GM19395 (cell line): ENCODE measurements around the gene PUS1.

Experiments used
- ATAC-seq: cut with Tn5 transposase; IDR thresholded peaks from one replicate; pipeline ENCODE4 v1.9.1; 2021; ENCODE audit warnings: mild to moderate bottlenecking, moderate library complexity; ENCODE audit not compliant: unreplicated experiment

PUS1 gene

DNA sequence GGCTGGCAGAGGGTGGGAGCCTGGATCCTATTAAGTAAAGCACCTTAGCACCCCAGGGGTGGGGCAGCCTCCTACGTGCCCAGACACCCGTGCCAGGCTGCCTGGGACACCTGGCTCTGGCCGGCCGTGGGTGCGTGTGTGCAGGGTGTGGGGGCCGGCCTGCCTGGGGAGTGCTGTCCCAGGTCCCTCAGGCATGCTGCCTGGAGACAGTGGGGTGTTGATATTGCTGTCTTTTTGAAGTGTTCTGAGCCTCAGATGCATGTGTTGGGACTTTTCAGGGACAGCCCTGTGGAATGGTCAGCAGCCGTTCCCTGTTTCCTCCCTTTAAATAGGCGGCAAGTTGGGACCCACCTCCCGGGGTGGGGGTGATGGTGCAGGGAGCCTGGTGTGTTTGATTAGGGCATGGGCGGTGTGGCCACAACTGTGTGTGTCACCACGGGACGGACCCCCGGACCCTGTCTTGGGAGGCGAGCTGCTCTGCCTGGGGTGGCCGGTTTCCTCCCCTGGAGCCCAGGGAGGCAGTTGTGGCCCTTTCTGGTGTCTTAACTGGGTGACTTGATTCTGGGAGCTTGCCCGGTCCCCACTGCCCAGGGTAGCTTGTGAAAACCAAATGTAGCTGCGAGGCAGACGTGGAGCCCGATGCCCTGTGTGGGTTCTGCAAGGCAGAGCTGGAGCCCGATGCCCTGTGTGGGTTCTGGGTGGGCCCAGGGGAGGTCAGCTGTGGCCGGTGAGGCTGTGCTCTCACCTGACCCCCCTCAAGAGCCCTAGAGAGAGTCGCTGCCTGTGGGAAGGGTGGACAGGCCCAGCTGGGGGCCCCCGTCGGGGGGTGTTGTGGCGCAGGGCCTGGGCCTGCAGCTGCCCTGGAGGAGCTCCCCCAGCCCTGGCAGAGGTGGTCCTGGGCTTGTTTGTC, 26.5 kb upstream of the PUS1 start:
- no peak for ATAC-seq

DNA sequence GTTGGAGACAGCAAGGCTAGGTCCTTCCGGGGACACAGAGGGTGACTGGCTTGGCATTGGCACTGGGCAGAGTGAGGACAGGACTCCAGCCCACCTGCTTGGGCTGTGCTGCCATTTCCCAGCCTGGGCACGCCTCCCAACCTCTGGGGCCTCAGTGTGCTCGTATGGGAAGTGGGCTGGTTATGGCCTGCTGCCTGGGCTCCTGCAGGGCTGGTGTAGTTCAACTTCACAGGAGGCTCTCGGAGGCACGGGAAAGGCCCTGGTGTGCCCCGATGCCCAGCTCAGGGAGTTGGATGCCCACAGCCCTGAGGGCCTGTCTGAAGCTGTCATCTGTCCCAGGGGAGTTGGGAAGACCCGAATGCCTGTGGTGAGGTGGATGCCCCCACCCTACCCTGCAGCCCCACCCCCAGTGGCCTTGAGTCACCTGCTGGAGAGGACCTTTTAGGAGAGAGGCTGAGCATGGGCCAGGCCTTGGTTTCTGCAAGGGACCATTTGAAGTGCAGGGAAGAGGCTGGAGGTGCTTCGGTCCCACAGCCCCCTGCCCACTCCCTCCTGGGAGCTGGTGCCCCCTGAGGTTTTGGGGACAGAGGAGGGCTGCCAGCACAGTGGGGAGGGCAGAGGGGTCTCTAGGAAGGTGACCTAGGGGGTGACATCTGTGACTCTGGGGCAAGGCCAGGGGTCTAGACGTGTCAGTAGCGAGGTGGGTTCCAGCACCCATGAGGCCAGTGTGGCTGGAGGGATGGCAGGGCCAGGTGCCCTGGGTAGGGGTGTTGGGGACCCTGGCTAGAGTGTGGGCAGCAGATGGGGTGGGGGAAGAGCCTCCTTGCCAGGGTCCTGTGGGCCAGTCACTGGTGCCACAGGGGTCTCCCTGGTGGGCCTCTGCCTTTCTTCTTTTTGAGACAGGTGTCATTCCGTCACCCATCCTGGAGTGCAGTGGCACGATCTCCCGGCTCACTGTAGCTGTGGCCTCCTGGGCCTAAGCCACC, 25.5 kb upstream of the PUS1 start:
- ATAC-seq = no peak

DNA sequence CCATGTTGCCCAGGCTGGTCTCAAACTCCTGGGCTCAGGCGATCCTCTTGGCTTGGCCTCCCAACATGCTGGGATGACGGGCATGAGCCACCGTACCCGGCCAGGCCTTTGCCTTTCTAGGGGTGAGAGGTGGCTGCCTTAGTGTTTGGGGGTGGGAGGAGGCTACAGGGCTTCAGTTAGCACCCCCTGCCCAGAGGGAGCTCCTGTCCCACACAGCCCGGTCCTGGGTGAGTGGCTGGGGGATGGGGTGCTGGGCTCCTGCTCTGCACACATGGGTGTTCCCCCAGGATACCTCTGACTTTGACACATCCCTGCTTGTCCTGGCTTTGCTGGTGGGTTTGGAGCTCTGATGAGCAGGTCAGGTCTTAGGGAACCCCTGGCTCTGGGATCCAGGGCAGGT, 24.7 kb upstream of the PUS1 start:
- no peak for ATAC-seq

DNA sequence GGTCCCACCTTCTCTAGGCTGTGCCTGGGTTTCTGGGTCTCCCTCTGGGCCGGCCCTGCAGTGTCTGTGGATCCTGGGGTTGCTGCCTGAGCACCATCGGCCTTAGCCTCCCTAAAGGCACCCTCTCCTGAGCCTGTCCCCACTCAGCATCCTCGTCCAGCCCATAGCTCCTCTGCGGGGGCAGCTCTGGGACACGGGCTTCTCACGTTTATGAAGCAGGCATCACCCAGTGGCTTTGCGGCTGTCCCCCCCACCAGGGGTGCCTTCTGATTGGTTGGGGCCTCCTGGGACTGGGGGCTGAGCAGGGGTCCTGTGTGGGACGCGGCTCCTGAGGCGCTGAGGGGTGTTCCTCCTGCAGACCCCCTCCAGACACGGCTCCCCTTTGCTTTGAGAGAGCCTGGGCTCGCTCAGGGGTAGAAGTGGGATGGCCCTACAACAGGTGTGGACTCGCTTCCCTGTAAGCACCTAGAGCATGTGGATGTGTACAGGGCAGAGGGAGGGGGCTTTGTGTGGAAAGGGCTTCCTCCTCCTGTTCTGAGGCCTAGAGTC, 23.9 kb upstream of the PUS1 start:
- no peak for ATAC-seq

DNA sequence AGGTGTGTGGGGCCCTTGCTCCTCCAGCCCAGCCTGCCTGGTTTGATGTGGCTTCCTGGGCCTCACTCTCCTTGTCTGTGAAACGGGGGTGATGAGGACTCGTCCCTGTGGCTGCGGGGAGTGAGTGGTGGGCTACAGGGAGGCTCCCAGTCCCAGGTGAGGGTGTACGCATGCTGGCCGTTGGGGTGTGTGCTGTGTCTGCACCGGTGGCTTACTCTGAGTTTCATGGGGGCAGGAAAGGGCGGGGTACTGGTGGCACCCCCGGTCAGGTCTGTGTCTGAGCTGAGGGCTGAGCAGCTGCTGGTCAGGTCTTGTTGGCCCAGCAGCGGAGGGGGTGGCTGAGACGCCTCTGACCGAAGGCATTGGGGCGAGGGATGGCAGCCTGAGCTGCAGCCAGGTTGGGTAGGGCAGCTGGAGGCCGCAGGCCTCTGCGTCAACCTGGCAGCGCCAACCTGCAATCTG, 23.4 kb upstream of the PUS1 start:
- no peak for ATAC-seq

DNA sequence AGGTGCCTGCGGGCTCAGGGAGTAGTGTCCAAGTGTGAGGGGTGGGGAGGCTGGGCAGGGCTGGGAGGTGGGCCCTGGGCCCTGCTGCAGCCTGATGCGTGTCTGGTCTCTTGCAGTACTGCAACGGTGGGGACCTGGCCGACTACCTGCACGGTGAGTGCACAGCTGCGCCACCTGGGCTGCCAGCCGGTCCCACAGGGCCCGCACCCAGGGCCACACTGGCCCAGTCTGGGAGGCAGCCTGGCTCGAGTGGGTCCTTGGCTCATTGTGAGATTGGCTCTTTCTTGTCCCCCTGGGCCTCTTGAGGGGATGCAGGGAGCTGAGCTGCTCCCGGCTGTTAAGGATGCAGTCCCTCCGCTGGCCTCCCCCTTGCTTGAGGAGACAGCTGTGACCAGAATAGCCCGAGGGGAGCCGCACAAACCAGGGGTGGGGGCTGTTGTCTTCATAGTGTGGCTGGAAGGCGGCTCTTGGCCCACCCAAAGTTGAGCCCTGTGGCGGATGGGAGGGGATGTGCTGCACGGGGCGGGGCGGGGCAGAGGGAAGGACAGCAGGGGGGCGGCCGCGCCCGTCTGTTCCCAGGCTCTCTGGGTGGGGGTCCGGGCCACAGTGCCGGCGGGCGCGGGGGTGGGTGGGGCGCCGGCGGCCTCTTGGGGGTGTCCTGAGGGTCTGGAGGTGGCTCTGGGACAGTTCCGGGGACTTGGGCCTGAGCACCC, 21.5 kb upstream of the PUS1 start:
- no peak for ATAC-seq

DNA sequence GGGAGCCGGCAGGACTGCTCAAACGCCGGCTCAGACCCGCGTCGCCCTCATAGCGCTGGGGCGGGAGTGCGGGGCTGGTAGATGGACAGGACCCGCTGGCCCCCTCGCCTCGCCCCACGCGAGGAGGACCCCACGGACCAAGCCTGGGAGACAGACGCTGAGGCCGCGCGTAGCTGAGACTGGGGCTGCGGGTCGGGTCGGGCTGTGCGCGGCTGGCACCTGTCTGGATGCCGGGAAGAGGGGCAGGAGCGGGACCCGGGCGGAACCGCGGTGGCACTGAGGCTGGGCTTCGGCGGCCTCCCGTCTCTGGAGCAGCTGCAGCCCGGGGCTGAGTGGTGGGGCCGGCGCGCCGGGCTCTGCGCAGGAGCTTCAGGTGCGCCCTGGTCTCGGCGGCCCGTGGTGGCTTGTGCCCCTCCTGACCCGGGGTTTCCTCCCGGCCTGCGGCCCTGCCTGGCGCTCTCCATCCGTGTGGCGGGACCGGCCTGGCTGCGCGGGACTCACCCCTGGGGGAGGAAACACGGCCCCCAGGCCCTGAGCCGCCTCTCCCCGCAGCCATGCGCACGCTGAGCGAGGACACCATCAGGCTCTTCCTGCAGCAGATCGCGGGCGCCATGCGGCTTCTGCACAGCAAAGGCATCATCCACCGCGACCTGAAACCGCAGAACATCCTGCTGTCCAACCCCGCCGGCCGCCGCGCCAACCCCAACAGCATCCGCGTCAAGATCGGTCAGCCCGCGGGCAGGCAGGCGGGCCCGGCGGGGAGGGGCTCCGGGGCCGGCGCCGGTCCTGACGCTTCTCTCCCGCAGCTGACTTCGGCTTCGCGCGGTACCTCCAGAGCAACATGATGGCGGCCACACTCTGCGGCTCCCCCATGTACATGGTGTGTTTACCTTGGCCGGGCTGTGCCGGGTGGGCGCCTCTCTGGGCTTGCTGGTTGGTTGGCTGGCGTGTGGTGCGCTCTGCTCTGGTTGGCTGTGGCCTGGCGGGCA, 20.7 kb upstream of the PUS1 start:
- no peak for ATAC-seq

DNA sequence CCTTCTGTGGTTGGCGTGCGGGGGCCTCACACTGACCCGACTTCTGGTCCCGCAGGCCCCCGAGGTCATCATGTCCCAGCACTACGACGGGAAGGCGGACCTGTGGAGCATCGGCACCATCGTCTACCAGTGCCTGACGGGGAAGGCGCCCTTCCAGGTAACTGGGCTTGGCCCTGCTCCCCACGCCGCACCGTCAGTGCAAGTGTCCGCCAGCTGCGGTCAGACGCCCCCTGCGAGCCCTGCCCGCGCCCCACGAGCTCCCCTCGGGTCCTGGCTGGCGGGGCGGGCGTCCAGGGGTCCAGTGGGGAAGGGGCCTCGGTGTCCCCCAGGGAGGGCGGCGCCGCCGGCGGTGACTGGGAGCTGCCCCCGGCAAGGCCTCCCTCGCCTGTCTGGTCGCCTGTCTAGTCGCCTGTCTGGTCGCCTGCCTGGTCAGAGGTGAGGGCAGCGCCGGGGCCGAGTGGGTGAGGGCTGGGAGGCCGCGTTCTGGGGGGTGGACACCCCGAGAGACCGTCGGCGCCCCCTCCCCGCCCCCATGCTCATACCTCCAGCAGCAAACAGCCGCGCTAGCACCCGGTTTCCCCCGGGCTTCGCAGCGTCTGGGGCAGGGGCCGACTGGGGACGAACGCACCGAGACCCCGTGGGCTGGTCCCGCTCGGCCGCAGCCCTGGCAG, 19.9 kb upstream of the PUS1 start:
- no peak for ATAC-seq

DNA sequence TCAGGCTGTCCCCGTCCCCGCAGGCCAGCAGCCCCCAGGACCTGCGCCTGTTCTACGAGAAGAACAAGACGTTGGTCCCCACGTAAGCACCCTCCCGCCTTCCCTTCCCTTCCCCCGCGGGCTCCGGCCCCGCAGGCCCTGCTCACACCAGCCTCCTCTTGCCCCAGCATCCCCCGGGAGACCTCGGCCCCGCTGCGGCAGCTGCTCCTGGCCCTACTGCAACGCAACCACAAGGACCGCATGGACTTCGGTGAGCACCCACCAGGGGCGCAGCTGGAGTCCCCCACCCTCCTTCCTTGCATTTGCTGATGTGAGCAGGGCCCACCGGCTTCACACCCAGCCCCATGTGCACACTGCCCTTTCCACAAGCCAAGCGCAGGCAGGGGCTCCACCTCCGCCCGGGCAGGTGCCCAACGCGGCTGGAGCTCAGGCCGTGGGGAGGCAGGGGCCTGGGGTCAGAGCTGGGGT, 19.3 kb upstream of the PUS1 start:
- no peak for ATAC-seq

DNA sequence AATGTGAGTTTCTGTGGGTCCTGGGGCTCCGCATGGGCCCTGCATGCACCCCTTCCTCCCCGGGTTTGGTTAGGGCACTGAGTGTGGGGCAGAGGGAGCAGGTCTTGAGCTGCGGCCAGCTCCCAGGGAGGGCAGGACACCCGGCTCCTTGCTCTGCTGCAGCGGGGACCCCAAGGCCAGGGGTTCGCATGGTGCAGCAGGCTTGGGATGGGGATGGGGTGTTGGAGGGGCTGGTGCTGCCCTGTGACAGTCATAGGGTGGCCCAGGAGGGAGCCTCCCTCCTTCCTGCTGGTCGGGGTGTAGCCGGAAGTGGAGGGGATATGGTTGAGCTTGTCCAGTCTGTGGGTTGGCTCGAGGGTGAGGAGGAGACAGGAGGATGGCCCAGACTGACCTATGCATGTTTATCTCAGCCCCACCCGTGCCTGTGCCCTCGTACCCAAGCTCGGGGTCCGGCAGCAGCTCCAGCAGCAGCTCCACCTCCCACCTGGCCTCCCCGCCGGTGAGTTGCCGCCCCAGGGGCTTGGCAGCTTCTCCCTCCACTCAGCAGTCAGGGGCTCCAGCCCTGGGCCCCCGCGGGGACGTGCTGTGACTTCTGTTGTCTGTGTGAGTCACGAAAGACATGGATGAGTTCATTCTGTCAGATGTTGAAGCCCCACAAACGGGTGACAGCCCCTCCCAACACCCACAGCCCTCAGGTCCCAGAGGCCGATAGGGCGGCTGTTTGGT, 18.6 kb upstream of the PUS1 start:
- ATAC-seq = no peak

DNA sequence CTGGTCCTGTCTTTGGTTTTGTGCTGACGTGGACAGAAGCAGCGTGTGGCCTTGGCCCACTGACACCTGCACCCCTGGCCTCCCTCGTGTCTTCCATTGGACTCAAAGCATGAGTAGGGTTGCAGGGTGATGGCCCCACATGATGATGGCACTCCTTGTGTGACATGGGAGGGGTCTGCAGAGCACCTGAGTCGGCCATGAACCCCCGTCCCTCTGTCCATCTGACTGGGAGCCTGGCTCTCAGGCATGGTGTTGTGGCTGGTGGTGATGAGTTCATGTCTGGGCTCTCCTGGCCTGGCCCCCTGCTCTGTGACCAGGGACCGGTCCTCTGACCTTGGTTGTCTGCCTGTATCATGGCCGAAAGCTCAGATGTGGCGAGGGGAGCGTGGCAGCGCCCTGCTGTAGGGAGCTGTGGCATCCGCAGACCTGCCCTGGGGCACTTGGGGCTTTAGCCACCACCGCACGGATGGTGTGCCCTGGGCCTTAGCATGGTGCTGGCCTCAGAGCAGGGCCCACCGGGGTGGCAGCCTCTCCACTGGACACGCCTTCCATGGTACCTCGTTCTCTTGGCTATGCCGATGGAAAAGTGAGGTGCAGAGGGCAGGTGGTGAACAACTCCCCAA, 17.9 kb upstream of the PUS1 start:
- ATAC-seq = no peak

DNA sequence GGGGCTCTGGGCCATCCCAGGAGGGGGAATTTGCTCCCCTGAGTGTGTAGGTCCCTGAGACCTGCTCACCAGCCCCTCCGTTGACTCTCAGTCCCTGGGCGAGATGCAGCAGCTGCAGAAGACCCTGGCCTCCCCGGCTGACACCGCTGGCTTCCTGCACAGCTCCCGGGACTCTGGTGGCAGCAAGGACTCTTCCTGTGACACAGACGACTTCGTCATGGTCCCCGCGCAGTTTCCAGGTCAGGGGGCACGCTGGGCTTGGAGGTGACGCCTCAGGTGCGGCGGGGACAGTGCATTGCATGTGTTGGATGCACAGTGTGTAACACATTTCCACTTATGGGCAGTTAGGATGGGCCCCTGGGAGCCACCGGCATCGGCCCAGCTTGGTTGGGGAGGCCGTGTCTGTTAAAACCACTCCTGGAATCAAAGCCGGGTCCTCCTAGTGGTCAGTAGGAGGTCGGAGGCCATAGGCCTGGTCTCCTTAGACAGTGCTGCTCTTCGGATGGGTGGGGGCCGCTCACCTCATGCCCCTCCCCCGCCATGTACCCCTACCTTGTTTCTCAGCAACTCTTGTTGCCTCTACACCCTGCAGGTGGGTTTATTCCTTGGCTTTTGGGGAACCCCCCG, 17.1 kb upstream of the PUS1 start:
- no peak for ATAC-seq

DNA sequence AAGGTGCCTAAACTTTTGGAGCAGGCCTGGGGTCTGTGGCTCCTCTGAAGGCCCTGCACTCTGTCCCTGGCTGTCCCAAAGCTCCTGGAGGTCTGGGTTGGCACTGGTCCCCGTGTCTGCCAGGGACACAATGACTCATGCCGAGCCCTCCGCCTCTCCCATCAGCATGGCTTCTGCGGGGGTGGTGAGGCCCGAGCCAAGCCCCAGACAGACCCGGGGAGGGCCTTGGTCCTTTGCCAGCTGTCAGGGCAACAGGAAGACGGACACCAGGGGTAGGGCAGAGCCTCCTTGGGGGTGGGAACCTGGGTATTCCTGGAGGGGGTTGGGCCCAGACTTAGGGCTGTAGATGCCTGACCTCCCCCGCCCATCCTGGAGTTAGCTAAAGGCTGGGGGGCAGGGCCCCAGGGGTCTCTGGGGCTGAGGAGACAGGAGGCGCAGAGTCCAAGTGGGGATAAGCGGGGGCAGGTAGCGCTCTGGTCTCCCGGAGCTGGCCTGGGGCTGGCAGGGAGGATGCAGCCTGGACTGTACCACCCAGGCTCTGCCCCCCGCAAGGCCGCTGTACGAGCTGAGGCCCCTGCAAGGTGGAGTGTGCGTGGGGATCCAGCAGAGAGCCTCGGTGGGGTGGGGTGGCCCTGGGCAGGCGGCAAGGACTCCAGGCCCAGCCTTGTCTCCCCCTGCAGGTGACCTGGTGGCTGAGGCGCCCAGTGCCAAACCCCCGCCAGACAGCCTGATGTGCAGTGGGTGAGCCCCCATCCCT, 16.4 kb upstream of the PUS1 start:
- no peak for ATAC-seq

DNA sequence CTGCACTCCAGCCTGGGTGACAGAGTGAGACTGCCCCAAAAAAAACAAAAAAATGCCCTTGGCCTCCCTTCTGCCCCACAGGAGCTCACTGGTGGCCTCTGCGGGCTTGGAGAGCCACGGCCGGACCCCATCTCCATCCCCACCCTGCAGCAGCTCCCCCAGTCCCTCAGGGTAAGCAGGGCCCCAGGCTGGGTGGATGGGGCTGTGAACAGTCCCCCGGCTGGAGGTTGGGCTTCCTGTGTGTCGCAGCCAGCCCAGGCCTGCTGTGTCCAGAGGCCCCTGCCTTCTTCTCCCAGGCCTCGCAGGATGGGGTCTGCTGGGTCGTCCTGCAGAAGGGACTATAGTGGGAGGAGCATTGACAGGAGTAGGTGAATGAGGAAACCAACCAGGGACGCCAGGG, 15.4 kb upstream of the PUS1 start:
- ATAC-seq = no peak

DNA sequence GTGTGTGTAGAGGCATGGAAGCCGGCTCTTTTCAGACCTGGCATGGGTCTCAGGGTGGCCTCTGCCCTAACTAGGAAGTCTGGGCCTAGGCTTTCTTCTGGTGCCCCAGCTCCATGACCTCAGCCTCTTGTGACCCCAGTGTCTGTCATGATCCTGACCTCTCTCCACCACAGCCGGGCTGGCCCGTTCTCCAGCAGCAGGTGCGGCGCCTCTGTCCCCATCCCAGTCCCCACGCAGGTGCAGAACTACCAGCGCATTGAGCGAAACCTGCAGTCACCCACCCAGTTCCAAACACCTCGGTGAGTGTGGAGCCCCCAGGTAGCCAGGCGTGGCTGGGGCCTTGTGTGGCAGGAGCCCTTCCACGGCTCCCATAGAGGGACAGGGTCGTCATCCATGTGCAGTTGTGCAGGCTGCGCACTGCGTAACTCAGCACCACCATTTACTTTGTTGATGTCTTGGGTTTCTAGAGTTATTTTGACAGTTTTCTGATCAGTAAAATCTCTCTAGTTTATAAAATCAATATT, 14.8 kb upstream of the PUS1 start:
- no peak for ATAC-seq

DNA sequence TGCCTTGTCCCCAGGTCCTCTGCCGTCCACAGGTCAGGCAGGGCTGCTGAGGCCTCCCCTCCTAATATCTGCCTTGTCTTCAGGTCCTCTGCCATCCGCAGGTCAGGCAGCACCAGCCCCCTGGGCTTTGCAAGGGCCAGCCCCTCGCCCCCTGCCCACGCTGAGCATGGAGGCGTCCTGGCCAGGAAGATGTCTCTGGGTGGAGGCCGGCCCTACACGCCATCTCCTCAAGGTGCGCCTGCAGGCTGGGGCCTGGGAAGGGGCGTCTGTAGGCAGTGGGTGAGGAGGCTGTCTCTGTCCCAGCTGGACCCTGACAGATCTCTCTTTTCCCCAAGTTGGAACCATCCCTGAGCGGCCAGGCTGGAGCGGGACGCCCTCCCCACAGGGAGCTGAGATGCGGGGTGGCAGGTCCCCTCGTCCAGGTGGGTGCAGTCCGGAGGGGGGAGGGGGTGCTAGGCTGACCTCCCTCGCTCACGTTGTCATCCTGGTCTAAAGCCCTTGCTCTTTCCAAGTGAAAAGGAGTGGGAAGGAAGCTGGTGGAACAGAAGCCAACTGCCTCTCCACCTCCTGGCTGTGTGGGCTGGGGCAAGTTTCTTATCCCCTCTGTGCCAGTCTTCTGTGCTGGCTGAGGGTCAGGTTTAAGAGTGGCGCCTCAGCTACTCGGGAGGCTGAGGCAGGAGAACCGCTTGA, 13.9 kb upstream of the PUS1 start:
- ATAC-seq = no peak
